GM21825 (cell line): ENCODE data around the gene BOK.
"Not testable (repeated sequence)": the region's sequence is repeated elsewhere in the genome, so short reads cannot be mapped to it uniquely, and the experiment has no call there.

Source experiments
- ATAC-seq: cut with Tn5 transposase; IDR thresholded peaks from one replicate; pipeline ENCODE4 v1.9.1; 2021; ENCODE audit warnings: mild to moderate bottlenecking, moderate library complexity; ENCODE audit not compliant: unreplicated experiment

The BOK gene

DNA sequence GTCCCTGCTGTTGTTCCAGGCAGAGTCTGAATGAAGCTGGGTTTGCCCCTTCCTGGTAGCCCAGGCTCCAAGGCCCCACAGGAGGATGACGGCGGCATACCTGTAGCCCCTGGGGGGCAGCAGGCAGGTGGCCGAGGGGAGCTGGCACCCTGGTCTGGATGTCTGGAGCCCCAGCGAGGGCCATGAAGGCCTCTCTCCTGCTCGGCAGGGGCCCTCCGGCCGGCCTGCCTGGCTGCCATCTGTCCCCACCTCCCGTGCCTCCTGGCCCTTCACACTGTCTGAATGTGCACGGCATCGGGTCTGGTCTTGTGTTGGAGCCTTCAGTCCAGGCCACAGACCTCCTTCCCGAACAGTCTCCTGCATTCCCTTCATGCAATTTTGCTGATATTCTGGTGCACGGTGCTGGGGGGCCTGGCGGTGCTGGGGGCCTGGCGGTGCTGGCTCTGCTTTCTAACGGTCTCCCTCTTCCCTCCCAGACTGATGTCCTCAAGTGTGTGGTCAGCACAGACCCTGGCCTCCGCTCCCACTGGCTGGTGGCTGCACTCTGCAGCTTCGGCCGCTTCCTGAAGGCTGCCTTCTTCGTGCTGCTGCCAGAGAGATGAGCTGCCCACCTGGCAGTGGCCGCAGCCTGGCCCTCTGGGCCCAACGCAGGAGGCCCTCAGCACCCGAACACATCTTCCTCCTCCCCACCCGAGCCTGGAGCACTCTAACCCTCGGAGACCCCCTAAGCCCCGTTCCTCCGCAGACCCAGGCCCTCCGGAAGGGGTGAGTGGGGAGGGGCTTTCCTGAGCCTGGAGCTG, 13.5 kb downstream of the BOK start:
- no peak for ATAC-seq

DNA sequence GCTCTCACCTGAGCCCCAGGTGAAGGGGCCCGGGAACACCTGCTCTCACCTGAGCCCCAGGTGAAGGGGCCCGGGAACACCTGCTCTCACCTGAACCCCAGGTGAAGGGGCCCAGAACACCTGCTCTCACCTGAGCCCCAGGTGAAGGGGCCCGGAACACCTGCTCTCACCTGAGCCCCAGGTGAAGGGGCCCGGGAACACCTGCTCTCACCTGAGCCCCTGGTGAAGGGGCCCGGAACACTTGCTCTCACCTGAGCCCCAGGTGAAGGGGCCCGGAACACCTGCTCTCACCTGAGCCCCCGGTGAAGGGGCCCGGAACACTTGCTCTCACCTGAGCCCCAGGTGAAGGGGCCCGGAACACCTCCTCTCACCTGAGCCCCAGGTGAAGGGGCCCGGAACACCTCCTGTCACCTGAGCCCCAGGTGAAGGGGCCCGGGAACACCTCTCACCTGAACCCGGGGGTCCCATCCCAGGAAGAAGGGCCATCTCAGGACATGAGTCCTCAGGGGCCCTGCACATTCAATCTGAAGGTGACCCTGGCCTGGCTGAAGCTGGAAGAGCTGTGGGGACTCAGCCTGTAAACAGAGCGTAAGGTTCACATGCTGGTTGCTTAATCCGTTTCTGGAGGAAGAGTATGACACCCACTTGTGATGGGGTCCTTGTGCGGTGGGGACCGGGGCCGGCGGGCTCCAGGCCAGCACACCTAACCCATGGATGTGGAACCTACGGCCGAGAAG, 14.5 kb downstream of the BOK start:
- not testable (repeated sequence) for ATAC-seq

DNA sequence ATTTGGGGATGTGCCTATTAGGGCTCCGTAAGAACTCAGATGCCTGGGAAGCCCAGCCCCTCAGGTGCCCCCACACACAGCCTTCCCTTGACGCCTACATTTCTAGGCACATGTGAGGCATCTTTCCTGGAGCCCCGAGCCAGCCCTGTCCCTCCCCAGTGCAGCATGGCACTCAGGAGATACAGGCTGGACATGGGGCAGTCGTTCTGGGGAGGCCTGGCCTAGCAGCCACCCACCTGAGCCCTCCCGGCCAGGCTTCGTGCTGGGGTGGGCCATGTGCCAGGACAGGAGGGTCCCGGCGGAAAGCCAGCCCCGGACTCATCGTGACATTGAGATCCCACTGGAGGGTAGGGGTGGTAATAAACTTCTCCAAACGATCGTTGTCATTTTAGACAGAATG, 15.2 kb downstream of the BOK start:
- ATAC-seq: no peak

DNA sequence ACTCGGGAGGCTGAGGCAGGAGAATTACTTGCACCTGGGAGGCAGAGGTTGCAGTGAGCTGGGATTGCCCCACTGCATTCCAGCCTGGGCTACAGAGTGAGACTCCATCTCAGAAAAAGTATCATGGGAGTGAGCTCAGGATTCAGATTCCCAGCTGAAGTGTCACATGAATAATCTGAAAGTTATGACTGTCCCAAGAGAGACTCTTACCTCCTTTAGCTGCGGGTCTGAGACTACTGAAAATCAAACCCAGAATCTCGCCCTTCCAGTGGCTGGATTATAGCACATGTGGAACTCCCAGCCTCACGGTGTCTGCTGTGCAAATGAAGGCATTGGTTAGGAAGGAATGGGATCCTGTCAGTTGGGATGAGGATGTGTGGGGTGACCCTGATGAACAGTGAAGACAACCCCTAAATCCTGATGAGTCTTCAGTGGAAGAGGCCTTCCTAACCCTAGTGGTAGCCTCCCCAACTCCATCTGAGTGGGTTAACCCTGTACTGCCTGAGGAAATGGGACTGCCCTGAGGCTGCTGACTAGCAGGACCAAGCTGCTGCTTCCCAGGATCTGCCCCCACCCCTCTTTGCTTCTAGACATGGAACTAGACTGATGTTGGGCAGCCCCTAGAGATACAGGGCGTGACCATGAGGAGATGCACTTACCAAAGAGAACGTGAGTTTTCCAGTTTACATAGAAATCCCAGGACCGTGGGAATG, 16.5 kb downstream of the BOK start:
- ATAC-seq: no peak

DNA sequence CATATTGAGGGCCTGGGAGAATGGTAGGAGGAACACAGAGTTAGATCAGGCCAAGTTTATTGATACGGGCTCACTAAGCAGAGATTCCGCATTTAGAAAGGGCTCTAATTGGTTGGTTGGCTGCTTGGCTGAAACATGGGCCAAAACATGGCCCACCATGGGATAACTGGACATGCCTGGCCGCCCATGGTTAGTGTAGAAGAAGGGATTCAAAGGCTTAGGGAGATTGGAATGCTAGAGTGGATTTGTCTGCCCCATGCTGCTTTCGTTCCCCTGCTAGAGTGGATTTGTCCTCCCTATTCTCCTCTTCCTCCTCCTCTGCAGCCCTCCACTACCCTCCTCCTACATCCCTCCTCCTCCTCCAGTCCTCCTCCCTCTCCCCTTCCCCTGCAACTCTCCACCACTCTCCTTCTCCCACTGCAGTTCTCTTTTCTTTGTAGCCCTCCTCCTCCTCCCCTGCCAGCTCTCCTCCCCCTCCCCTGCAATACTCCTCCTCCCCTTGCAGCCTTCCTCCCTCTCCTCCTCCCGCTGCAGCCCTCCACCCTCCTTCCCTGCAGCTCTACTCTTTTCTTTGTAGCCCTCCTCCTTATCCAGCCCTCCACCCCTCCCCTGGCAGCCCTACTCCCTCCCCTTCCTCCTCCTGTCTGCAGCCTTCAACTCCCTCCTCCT, 17.2 kb downstream of the BOK start:
- ATAC-seq: no peak

DNA sequence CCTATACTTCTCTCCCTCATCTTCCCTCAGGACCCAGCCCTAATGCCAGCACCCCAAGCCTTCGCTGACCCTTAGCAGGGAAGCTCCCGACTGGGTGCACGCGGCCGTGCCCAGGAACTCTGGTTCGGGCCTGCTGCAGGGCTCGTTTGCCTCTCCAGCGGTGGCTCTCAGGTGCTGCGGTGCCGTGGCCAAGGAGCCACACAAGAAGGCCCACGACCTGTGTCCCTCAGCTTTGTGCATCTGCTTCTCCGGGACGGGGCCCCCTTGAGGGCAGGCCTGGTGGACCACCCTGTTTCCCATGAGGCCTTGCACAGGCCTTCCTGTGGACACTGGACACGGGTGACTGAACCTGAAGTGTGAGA, 17.7 kb downstream of the BOK start:
- ATAC-seq: no peak

DNA sequence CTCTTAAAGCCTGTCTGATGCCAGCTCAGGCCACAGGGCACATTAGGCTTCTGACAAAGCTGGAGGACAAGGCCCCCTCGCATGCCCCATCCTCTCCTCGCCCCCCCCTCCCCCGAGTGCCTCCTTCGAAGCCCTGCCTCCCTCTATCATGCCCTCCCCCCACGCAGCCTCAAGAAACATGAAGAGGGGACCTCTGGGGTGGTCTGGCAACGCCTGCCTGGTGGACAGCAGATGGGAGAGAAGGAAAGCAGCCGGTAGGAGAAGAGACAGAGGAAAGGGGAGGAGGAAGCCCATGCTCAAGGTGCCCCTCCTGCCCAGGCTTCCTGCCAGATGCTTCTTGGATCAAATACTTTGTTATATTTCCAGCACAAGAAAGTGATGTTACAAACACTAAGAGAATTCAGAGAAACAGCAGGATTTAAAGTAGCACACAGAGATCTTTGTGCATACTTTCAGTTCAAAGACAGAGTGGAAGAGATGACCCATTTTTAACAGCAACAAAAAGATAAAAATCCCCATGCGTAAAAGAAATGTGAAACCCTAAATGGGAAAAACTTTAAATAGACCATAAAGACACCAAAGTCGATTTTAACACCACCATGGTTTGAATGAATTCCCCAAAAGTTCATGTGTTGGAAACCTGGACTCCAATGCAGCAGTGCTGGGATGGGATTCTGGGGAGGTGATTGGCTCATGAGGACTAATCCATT, 19.0 kb downstream of the BOK start:
- no peak for ATAC-seq

DNA sequence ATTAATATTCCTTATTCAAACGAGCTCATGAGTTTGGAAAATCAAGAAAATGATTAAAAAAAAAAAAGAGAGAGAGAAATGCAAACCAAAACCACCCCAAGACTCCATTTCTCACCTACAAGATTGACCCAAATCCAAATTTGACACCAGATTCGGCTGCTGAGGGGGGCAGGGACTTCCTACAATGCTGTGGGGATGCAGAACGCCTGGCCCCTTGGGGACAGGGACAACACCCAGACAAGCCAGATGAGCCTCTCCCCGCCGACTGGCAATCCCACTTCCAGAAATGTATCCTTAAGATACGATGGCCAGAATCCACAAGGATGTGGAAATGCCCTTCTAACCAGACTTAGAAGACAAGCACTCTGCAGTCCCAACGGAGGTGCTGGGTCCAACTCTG, 20.7 kb downstream of the BOK start:
- ATAC-seq: no peak

DNA sequence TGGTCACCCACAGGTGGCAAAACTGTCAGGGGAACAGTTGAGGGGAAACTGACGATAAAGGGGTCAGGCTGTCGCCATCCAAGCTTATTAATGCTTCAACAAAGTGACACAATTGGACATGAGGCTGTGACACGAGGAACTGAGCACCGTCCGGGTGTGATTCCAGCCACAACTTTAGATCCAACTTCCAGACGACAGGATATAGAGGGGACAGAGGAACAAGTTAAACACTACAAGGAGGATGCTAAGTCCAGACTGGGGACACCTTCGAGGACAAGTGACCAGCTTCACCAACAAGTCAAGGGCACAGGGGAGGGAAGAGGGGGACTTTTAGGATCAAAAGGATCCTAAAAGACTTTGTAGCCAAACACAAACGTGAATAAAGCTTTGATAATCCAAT, 23.8 kb downstream of the BOK start:
- no peak for ATAC-seq

DNA sequence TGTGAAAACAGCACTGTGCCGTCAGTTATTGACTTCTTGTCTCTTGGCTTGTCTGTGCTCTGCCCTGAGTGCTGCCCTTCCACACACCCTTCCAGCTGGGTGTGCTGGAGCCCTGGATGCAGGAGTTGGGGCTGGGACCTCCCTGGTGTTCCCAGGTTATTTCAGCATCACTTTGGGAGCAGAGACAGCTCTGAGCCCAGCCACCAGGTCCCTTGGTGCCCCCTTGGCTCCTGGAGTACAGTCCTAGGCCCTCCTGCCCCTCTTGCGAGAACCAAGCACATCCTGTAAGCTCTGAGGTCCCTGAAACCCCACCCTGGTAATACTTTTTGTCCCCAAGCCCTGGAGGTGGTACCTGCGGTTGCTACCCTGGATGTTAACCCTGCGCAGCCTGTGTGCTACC, 24.3 kb downstream of the BOK start:
- no peak for ATAC-seq

DNA sequence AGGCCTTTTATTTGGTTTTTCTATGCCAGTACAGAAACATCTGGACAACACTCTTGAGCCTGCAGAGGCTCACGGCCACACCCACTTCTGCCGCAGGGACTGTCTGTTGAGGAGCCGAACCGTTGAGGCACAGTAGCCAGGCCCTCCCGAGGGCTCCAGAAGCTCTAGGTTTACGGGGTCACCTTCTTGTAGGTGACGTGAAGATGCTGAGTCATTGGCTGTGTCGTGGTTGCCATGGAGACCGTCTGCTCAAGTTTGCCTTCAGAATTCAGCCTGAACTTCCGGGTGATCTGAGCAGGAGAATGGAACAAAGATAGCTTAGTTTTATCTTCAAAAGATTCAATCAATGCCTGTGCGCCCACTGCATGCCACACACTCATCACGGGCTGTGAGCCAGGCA, 25.9 kb downstream of the BOK start:
- no peak for ATAC-seq

DNA sequence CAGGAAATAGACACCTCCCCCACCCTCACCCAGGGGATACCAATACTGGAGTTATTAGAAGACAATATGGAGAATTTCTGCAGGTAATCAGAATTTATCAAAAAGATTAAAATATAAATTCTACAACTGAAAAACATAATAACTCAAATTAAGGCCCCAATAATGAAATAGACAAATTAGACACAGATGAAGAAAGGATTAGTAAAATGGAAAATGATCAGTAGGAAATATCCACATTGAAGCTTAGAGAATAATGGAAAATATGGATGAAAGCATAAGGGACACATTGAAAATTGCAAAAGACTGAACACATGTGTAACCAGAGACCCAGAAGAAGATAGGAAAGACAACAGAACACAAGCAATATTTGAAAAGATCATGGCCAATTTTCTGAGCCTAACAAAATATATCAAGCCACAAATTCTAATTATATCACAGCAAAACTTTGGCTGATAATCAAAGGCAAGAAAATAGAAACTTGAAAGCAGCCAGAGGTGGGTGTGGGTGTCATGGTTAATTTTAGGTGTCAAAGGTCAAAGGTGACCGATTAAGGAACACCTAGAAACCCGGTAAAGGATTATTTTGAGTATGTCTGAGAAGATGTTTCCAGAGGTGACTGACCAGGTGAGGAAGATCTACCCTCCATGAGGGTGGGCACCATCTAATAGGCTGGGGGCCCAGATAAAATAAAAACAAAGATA, 28.2 kb downstream of the BOK start:
- no peak for ATAC-seq

DNA sequence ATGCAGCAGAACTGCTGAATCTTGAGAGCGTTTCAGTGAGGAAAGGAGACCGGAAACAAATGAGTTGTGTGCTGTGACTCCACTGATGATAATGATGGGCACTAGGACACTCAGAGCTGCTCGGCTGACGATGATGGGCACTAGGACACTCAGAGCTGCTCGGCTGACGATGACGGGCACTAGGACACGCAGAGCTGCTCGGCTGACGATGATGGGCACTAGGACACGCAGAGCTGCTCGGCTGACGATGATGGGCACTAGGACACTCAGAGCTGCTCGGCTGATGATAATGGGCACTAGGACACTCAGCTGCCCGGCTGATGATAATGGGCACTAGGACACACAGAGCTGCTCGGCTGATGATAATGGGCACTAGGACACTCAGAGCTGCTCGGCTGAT, 31.3 kb downstream of the BOK start:
- ATAC-seq: not testable (repeated sequence)

DNA sequence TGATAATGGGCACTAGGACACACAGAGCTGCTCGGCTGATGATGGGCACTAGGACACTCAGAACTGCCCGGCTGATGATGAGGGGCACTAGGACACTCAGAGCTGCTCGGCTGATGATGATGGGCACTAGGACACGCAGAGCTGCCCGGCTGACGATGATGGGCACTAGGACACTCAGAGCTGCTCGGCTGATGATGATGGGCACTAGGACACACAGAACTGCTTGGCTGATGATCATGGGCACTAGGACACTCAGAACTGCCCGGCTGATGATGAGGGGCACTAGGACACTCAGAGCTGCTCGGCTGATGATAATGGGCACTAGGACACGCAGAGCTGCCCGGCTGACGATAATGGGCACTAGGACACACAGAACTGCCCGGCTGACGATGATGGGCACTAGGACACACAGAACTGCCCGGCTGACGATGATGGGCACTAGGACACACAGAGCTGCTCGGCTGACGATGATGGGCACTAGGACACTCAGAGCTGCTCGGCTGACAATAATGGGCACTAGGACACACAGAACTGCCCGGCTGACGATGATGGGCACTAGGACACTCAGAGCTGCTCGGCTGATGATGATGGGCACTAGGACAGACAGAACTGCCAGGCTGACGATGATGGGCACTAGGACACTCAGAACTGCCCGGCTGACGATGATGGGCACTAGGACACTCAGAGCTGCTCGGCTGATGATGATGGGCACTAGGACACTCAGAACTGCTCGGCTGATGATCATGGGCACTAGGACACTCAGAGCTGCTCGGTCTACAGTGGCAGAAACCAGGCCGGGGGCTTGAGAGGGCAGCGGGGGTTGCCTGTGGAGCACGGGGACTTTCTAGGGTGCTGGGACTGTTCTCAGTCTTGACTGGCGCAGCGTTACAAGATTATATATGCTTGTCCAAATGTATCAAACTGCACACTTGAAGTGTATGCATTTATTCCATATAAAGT, 32.2 kb downstream of the BOK start:
- ATAC-seq: not testable (repeated sequence)

DNA sequence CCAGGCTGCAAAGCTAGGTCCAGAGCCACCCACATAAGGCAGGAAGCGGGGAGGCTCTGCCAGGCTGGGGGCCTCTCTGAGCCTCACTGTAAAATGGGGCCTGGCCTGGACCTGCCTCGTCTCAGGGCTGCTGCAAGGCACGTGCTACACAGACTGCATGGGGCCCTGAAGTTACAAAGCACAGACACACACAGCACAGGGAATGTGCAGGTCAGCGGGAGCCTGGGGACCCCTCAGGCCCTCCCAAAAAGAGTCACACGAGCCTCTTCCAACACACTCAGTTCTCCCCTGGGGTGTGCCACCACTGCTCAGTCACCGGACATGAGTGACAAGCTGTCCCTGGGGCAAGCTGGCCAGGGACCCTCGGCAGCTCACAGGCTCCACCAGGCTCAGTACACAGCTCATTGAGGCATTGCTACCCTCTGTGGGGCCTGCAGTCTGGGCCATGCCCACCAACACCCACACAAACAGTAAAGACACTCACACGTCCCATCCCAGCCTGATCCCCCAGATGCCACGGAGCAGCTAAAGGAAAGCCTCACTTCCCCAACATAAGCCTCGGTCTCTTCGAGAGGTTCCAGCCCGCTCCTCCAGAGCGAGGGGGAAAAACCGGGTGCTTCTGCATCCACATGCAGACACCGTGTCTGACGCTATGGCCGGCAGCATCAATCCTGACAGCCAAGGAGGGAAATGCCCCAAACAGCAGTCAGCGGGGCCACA, 33.7 kb downstream of the BOK start:
- no peak for ATAC-seq

DNA sequence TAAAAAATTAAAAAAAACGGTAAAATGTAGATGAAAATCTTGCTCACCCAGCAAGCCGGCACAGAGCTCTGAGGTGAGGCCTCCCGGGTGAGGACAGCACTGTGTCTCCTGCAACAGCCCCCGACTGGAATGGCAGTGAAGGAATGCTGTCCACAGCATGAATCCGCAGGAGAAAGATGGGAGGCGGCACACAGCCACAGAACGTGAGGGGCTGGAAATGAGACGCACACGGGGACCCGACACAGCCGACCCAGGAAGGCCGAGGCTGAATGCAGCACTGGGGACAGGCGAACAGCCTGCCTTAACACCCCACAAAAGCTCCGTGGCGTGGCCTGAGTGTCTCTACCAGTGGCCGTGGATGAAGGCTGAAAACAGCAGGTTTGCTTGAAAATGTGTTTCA, 34.7 kb downstream of the BOK start:
- no peak for ATAC-seq

DNA sequence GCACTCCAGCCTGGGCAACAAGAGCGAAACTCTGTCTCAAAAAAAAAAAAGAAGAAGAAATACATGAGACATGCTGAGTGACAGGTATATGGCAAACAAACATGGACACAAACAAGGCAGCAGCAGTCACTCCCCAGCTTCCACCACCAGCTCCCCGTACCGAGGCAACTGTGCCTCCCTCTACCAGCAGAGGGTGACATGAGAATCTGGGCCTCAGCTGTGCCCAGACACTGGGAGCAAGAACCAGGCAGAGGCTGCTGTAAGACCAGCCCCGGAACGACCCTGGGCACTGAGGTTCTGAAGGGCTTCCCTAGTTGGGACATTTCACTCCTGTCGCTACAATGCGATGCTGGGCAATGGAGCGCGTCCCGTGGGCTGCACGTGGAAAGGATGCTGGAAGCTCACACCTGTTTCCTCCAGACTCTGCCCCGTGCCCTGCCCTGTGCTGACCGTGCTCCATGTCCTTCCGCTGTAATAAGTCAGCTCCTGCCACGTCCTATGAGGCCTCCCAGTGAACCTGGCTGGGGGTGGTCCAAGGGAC, 37.1 kb downstream of the BOK start:
- no peak for ATAC-seq

DNA sequence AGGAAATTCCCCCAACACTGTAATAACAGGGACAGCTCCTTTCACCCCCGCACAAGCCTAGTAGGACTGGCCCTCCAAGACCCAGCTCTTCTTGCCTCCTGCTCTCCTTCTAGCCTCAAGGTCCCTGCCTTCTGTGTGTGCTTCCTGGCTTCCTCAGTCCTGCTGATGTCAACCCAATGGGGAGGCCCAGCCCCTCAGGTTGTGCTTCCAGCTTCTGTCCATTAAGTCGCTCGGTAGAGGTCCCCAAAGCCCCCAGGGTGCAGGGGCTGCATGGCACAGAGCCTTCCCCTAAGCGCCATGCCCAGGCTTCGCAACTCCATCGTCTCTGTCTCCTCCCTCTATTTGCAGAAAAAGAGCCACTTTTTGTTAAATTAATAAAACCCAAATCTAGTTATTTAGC, 39.0 kb downstream of the BOK start:
- ATAC-seq: no peak
